HepG2 (cell line): Measurements from ENCODE around the gene SCYL1.

ENCODE experiments used
- CHD2 ChIP-seq: IDR thresholded peaks from 2 replicates; pipeline ENCODE4 v1.6.1; 2011; ENCODE audit warnings: low read depth, low read length, improper control_type of control experiment
- MYC ChIP-seq: sonication (generic); formaldehyde crosslinking; IDR thresholded peaks from 2 replicates; pipeline ENCODE4 v1.9.0; 2021; ENCODE audit warnings: missing genetic modification reagents, borderline replicate concordance
- PHF8 ChIP-seq: sonication (generic); formaldehyde crosslinking; IDR thresholded peaks from 2 replicates; pipeline ENCODE4 v1.5.0; 2020; ENCODE audit warnings: missing genetic modification reagents
- SMAD1 ChIP-seq: sonication (generic); formaldehyde crosslinking; IDR thresholded peaks from 2 replicates; pipeline ENCODE4 v1.4.0; 2020; ENCODE audit warnings: missing genetic modification reagents, low read depth, mild to moderate bottlenecking, borderline replicate concordance

- no peak for TF ChIP-seq SMAD1 (CRISPR knock-in tag)
- no peak for TF ChIP-seq MYC (CRISPR knock-in tag)
- no peak for TF ChIP-seq PHF8
- TF ChIP-seq CHD2: no peak
Observed at GRCh38 chr11:65584723-65585171, 59.9 kb downstream of the SCYL1 start.
